Osteocyte (in vitro differentiated cells): Measurements from ENCODE around the gene FAAH. TPM values are rescaled to one million over a fixed set of nuclear protein-coding genes. Genes with fewer than 3 reads are reported as not detected.

Experiments
- DNase-seq: peaks from one replicate; pipeline ENCODE4 v3.0.0; 2021; ENCODE audit warnings: mixed read lengths; ENCODE audit not compliant: unreplicated experiment; ENCODE audit errors: extremely low spot score
- H3K27ac Mint-ChIP-seq: one replicate; pipeline ENCODE4 v1.8.0; 2021; ENCODE audit warnings: mild to moderate bottlenecking, mixed read lengths; ENCODE audit not compliant: unreplicated experiment
- H3K27me3 Mint-ChIP-seq: one replicate; pipeline ENCODE4 v1.8.0; 2021; ENCODE audit warnings: mixed read lengths; ENCODE audit not compliant: unreplicated experiment
- H3K36me3 Mint-ChIP-seq: one replicate; pipeline ENCODE4 v1.8.0; 2021; ENCODE audit warnings: mixed read lengths; ENCODE audit not compliant: unreplicated experiment
- H3K4me1 Mint-ChIP-seq: one replicate; pipeline ENCODE4 v1.8.0; 2021; ENCODE audit warnings: mixed read lengths; ENCODE audit not compliant: unreplicated experiment
- H3K4me3 Mint-ChIP-seq: one replicate; pipeline ENCODE4 v1.8.0; 2021; ENCODE audit warnings: mild to moderate bottlenecking, moderate library complexity, mixed read lengths; ENCODE audit not compliant: unreplicated experiment
- H3K9me3 Mint-ChIP-seq: one replicate; pipeline ENCODE4 v1.8.0; 2021; ENCODE audit warnings: mixed read lengths; ENCODE audit not compliant: unreplicated experiment
- CTCF ChIP-seq: fragments of 200-600 bp; sonication (generic); IDR thresholded peaks from 2 replicates; pipeline ENCODE4 v1.5.0; 2021; ENCODE audit warnings: antibody characterized with exemption, mild to moderate bottlenecking, moderate library complexity
- total RNA-seq: library from RNA; stranded (reverse); gene quantifications from 2 replicates; pipeline ENCODE4 v1.2.1, GENCODE V29; 2021

Gene FAAH
- total RNA-seq, 1 donor from 2014 or later = 15.3 TPM

- no peak for TF ChIP-seq CTCF
- Mint-ChIP-seq H3K9me3 (no peaks in the 10 kb centered on the region), H3K4me3 (no peak overlapping the region), H3K27me3 (peaks cover 61% of the 10 kb centered on the region), H3K36me3 (no peaks in the 10 kb centered on the region), H3K4me1 (no peaks in the 10 kb centered on the region), H3K27ac (no peak overlapping the region)
- DNase-seq = no peak
Observed at GRCh38 chr1:46458846-46459245, 64.7 kb downstream of the FAAH start.

- no peak for TF ChIP-seq CTCF
- Mint-ChIP-seq H3K9me3 (no peaks in the 10 kb centered on the region), H3K27me3 (peaks cover 60% of the 10 kb centered on the region)
Observed at GRCh38 chr1:46459315-46459714, 65.2 kb downstream of the FAAH start.

GRCh38 chr1:46461017-46461808 lies 67.1 kb downstream of the FAAH start:
- no peak for DNase-seq
- peaks cover 60% of the 10 kb centered on the region for H3K27me3 Mint-ChIP-seq
- no peaks in the 10 kb centered on the region for H3K36me3 Mint-ChIP-seq
- TF ChIP-seq CTCF = no peak
- H3K4me1 Mint-ChIP-seq = no peaks in the 10 kb centered on the region
- no peak overlapping the region for H3K27ac Mint-ChIP-seq
- no peaks in the 10 kb centered on the region for H3K9me3 Mint-ChIP-seq
- H3K4me3 Mint-ChIP-seq = no peak overlapping the region

More at GRCh38 chr1:46459315-46459714, 65.2 kb downstream of the FAAH start:
- H3K27ac Mint-ChIP-seq = no peak overlapping the region
- DNase-seq = no peak
- no peaks in the 10 kb centered on the region for H3K4me1 Mint-ChIP-seq
- H3K36me3 Mint-ChIP-seq = no peaks in the 10 kb centered on the region
- no peak overlapping the region for H3K4me3 Mint-ChIP-seq

GRCh38 chr1:46461809-46462448 lies 67.8 kb downstream of the FAAH start:
- Mint-ChIP-seq H3K9me3 (no peaks in the 10 kb centered on the region), H3K27ac (no peak overlapping the region), H3K27me3 (peaks cover 62% of the 10 kb centered on the region), H3K36me3 (no peaks in the 10 kb centered on the region), H3K4me1 (peaks cover 2% of the 10 kb centered on the region), H3K4me3 (no peak overlapping the region)
- no peak for DNase-seq
- TF ChIP-seq CTCF = no peak

Other genes with a start within 250 kb of the FAAH start
- gene TSPAN1, start 219.2 kb upstream of the FAAH start, total RNA-seq = 0.68 and 0.91 TPM in 2 replicates
- not detected in 2 replicates for gene P3R3URF, start 217.8 kb upstream of the FAAH start, total RNA-seq
- 76.8 and 88.9 TPM in 2 replicates for gene POMGNT1, start 195.9 kb upstream of the FAAH start, total RNA-seq
- gene LURAP1, start 191.0 kb upstream of the FAAH start, total RNA-seq = 4.8 and 5.0 TPM in 2 replicates
- gene RAD54L, start 146.6 kb upstream of the FAAH start, total RNA-seq = 4.2 and 5.4 TPM in 2 replicates
- 90.7 and 93.4 TPM in 2 replicates for gene LRRC41, start 90.7 kb upstream of the FAAH start, total RNA-seq
- gene UQCRH, start 90.6 kb upstream of the FAAH start, total RNA-seq = 200 and 228 TPM in 2 replicates
- gene NSUN4, start 53.5 kb upstream of the FAAH start, total RNA-seq = 21.6 and 24.5 TPM in 2 replicates
- not detected in 2 replicates for gene DMBX1, start 95.5 kb downstream of the FAAH start, total RNA-seq
- not detected in 2 replicates for gene KNCN, start 157.3 kb downstream of the FAAH start, total RNA-seq
- gene MKNK1, start 210.0 kb downstream of the FAAH start, total RNA-seq = 32.5 and 35.0 TPM in 2 replicates
- gene MOB3C, start 222.5 kb downstream of the FAAH start, total RNA-seq = 9.4 and 9.6 TPM in 2 replicates